ENCODE data around the gene RAB3A.

DNA sequence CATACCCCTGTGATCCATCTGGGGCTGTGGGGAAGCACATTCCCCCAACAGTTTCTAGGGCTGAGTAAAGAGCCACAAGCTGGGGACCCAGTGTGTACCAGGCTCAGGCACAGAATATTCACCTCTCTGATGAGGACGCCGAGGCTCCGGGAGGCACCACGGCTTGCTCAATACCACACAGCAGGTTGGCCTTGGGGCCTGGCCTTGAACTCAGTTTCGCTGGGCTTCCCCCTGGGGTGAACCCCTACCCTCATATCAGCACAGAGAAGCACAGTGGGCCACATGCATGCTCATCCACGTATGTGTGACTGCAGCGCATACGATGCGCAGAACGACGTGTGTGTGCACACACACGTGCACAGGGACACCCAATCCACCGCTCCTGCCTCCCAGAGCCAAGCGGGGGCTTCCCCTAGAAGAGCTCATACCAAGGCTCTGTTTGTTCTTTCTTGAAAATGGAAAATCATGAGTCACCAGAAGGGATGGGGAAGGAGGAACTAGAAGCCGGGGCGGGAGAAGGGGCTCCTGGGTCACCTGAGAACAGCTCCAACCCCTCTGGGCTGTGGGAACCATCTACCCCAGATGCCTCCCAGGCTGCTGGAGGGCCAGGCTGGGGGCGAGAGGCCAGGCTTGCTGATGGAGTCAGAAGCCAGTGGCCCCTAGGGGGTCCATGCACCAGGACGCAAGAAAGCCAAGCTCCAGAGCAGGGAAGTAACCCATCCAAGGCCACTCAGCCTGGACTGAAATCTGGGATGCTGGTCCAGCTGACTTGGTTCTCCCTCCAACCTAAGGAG is 27.3 kb upstream of the RAB3A start:
- TF ChIP-seq, protein P1, sequence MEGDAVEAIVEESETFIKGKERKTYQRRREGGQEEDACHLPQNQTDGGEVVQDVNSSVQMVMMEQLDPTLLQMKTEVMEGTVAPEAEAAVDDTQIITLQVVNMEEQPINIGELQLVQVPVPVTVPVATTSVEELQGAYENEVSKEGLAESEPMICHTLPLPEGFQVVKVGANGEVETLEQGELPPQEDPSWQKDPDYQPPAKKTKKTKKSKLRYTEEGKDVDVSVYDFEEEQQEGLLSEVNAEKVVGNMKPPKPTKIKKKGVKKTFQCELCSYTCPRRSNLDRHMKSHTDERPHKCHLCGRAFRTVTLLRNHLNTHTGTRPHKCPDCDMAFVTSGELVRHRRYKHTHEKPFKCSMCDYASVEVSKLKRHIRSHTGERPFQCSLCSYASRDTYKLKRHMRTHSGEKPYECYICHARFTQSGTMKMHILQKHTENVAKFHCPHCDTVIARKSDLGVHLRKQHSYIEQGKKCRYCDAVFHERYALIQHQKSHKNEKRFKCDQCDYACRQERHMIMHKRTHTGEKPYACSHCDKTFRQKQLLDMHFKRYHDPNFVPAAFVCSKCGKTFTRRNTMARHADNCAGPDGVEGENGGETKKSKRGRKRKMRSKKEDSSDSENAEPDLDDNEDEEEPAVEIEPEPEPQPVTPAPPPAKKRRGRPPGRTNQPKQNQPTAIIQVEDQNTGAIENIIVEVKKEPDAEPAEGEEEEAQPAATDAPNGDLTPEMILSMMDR (IDR thresholded peaks at IDR 0.05) = no peak
- TF ChIP-seq POLR2AphosphoS5 (IDR thresholded peaks at IDR 0.05) (no peak), POLR2A (IDR thresholded peaks at IDR 0.05) (no peak)

Measured in prostate gland (tissue), 2 donors.